ENCODE data around the gene SV2B.

GRCh38 chr15:91281947-91282346 lies 181.9 kb downstream of the SV2B start:
- TF ChIP-seq POLR2AphosphoS5 (IDR thresholded peaks at IDR 0.05; ENCODE audit: insufficient read depth, low read depth, low read length) (no peak), EZH2 (IDR thresholded peaks at IDR 0.05; ENCODE audit: borderline replicate concordance, low read depth, low read length, severe bottlenecking) (no peak), POLR2A (IDR thresholded peaks at IDR 0.05; ENCODE audit: low read depth, low read length) (no peak)
- TF ChIP-seq, protein P1, sequence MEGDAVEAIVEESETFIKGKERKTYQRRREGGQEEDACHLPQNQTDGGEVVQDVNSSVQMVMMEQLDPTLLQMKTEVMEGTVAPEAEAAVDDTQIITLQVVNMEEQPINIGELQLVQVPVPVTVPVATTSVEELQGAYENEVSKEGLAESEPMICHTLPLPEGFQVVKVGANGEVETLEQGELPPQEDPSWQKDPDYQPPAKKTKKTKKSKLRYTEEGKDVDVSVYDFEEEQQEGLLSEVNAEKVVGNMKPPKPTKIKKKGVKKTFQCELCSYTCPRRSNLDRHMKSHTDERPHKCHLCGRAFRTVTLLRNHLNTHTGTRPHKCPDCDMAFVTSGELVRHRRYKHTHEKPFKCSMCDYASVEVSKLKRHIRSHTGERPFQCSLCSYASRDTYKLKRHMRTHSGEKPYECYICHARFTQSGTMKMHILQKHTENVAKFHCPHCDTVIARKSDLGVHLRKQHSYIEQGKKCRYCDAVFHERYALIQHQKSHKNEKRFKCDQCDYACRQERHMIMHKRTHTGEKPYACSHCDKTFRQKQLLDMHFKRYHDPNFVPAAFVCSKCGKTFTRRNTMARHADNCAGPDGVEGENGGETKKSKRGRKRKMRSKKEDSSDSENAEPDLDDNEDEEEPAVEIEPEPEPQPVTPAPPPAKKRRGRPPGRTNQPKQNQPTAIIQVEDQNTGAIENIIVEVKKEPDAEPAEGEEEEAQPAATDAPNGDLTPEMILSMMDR (IDR thresholded peaks at IDR 0.05; ENCODE audit: extremely low read depth in 1 of 2, insufficient read depth in 1 of 2, low read depth in 1 of 2, low read length in 2 of 2), result no peak
- TF ChIP-seq, protein P2, sequence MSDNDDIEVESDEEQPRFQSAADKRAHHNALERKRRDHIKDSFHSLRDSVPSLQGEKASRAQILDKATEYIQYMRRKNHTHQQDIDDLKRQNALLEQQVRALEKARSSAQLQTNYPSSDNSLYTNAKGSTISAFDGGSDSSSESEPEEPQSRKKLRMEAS (IDR thresholded peaks at IDR 0.05; ENCODE audit: insufficient read depth, insufficient read length), result no peak
